ENCODE data around the gene DOK4. TPM values are rescaled to one million over a fixed set of nuclear protein-coding genes. Genes with fewer than 3 reads are reported as not detected.
A peak's percentile ranks its signal among the peaks of the same experiment; 100 is the strongest.

The DOK4 gene
- total RNA-seq, 2 experiments from 2014 or later, result 5.7 to 6.7 TPM

- H3K27me3 Mint-ChIP-seq, result no peaks in the 10 kb centered on the region
- H3K9me3 Mint-ChIP-seq (ENCODE audit: low read depth), result no peaks in the 10 kb centered on the region
- ChIA-PET CTCF (interaction anchor here (0.6 to 2.1 kb wide), 5 partner anchors 11 to 112 kb away, joined by 3 to 8 read pairs (median 6); no protein-coding TSS in a partner anchor), POLR2A (interaction anchor here (0.6 kb wide), 1 partner anchor 59 kb away, joined by 3 read pairs; no protein-coding TSS in a partner anchor)
- peak overlapping the region; percentile 96 for H3K27ac Mint-ChIP-seq
- intact Hi-C loops (cut with DNase I, micrococcal nuclease), result loop anchor here in 1 of 2 experiments (10.0 kb wide), 2 partner anchors 596 to 926 kb away; partner anchors contain the start of genes HERPUD1 and MT2A
- DNase-seq (no peak), ATAC-seq (no peak)
- peaks cover 3% of the 10 kb centered on the region for H3K36me3 Mint-ChIP-seq (ENCODE audit: low read depth)
- peak overlapping the region; percentile 33 for H3K4me3 Mint-ChIP-seq
- peaks cover 57% of the 10 kb centered on the region for H3K4me1 Mint-ChIP-seq
Observed at GRCh38 chr16:57530522-57531252, 44.4 kb upstream of the DOK4 start.

GRCh38 chr16:57530104-57530521 is 43.8 kb upstream of the DOK4 start:
- Mint-ChIP-seq H3K4me3 (peak overlapping the region; percentile 33), H3K27ac (peak overlapping the region; percentile 96)

GRCh38 chr16:57529391-57530103 is 43.3 kb upstream of the DOK4 start:
- H3K36me3 Mint-ChIP-seq (ENCODE audit: low read depth), result peaks cover 3% of the 10 kb centered on the region
- intact Hi-C loops (cut with DNase I, micrococcal nuclease), result loop anchor here in 1 of 2 experiments (10.0 kb wide), 2 partner anchors 595 to 925 kb away; partner anchors contain the start of genes HERPUD1 and MT2A
- peak overlapping the region; percentile 96 for H3K27ac Mint-ChIP-seq
- ATAC-seq (no peak), DNase-seq (peak; percentile 6)
- H3K4me1 Mint-ChIP-seq, result peaks cover 48% of the 10 kb centered on the region
- POLR2A ChIA-PET, result interaction anchor here (0.6 kb wide), 1 partner anchor 60 kb away, joined by 3 read pairs; no protein-coding TSS in a partner anchor
- no peaks in the 10 kb centered on the region for H3K9me3 Mint-ChIP-seq (ENCODE audit: low read depth)
- H3K4me3 Mint-ChIP-seq, result no peak overlapping the region
- no peaks in the 10 kb centered on the region for H3K27me3 Mint-ChIP-seq
- CTCF ChIA-PET, result no interaction called here

More at GRCh38 chr16:57530104-57530521, 43.8 kb upstream of the DOK4 start:
- POLR2A ChIA-PET, result interaction anchor here (0.6 kb wide), 1 partner anchor 60 kb away, joined by 3 read pairs; no protein-coding TSS in a partner anchor
- peaks cover 3% of the 10 kb centered on the region for H3K36me3 Mint-ChIP-seq (ENCODE audit: low read depth)
- CTCF ChIA-PET, result interaction anchor here (1.2 to 1.3 kb wide), 2 partner anchors 40 to 112 kb away, joined by 6 to 7 read pairs; no protein-coding TSS in a partner anchor
- peak; percentile 96 for ATAC-seq
- peak; percentile 85 for DNase-seq
- no peaks in the 10 kb centered on the region for H3K27me3 Mint-ChIP-seq
- H3K4me1 Mint-ChIP-seq, result peaks cover 54% of the 10 kb centered on the region
- H3K9me3 Mint-ChIP-seq (ENCODE audit: low read depth), result no peaks in the 10 kb centered on the region
- intact Hi-C loops (cut with DNase I, micrococcal nuclease), result loop anchor here in 1 of 2 experiments (10.0 kb wide), 2 partner anchors 595 to 925 kb away; partner anchors contain the start of genes HERPUD1 and MT2A

GRCh38 chr16:57528499-57529390 is 42.5 kb upstream of the DOK4 start:
- peaks cover 40% of the 10 kb centered on the region for H3K4me1 Mint-ChIP-seq
- DNase-seq, result no peak
- no peak overlapping the region for H3K27ac Mint-ChIP-seq
- no peaks in the 10 kb centered on the region for H3K9me3 Mint-ChIP-seq (ENCODE audit: low read depth)
- no peak overlapping the region for H3K4me3 Mint-ChIP-seq
- H3K27me3 Mint-ChIP-seq, result no peaks in the 10 kb centered on the region
- no peak for ATAC-seq
- peaks cover 3% of the 10 kb centered on the region for H3K36me3 Mint-ChIP-seq (ENCODE audit: low read depth)
- ChIA-PET CTCF (interaction anchor here (1.0 to 2.1 kb wide), 4 partner anchors 10 to 111 kb away, joined by 3 to 10 read pairs (median 4); no protein-coding TSS in a partner anchor), POLR2A (no interaction called here)
- intact Hi-C loops (cut with DNase I, micrococcal nuclease), result no loop called here

- ChIA-PET CTCF (interaction anchor here (0.6 to 2.1 kb wide), 6 partner anchors 9 to 336 kb away, joined by 3 to 10 read pairs (median 3); no protein-coding TSS in a partner anchor), POLR2A (interaction anchor here (0.7 kb wide), 1 partner anchor 111 kb away, joined by 3 read pairs; no protein-coding TSS in a partner anchor)
- Mint-ChIP-seq H3K4me1 (peaks cover 32% of the 10 kb centered on the region), H3K27ac (no peak overlapping the region), H3K4me3 (no peak overlapping the region), H3K36me3 (ENCODE audit: low read depth) (peaks cover 3% of the 10 kb centered on the region), H3K27me3 (no peaks in the 10 kb centered on the region), H3K9me3 (ENCODE audit: low read depth) (no peaks in the 10 kb centered on the region)
- DNase-seq (no peak), ATAC-seq (no peak)
- intact Hi-C loops (cut with DNase I, micrococcal nuclease), result no loop called here
Observed at GRCh38 chr16:57527610-57528360, 41.5 kb upstream of the DOK4 start.

GRCh38 chr16:57527027-57527426 is 40.7 kb upstream of the DOK4 start:
- ChIA-PET CTCF (interaction anchor here (2.1 kb wide), 1 partner anchor 8 kb away, joined by 10 read pairs; no protein-coding TSS in a partner anchor), POLR2A (no interaction called here)
- H3K36me3 Mint-ChIP-seq (ENCODE audit: low read depth), result peaks cover 3% of the 10 kb centered on the region
- ATAC-seq (no peak), DNase-seq (no peak)
- H3K4me1 Mint-ChIP-seq, result peaks cover 27% of the 10 kb centered on the region
- H3K27ac Mint-ChIP-seq, result no peak overlapping the region
- intact Hi-C loops (cut with DNase I, micrococcal nuclease), result no loop called here
- H3K4me3 Mint-ChIP-seq, result no peak overlapping the region
- no peaks in the 10 kb centered on the region for H3K27me3 Mint-ChIP-seq
- no peaks in the 10 kb centered on the region for H3K9me3 Mint-ChIP-seq (ENCODE audit: low read depth)

GRCh38 chr16:57526498-57526897 is 40.2 kb upstream of the DOK4 start:
- ATAC-seq, result no peak
- Mint-ChIP-seq H3K9me3 (ENCODE audit: low read depth) (no peaks in the 10 kb centered on the region), H3K27me3 (no peaks in the 10 kb centered on the region), H3K27ac (no peak overlapping the region), H3K36me3 (ENCODE audit: low read depth) (peaks cover 3% of the 10 kb centered on the region), H3K4me3 (no peak overlapping the region), H3K4me1 (peaks cover 21% of the 10 kb centered on the region)
- ChIA-PET CTCF (interaction anchor here (1.0 kb wide), 1 partner anchor 16 kb away, joined by 5 read pairs; the partner anchor contains the start of gene ADGRG5), POLR2A (no interaction called here)
- intact Hi-C loops (cut with DNase I, micrococcal nuclease), result no loop called here
- no peak for DNase-seq

GRCh38 chr16:57525761-57526160 is 39.5 kb upstream of the DOK4 start:
- no peaks in the 10 kb centered on the region for H3K9me3 Mint-ChIP-seq (ENCODE audit: low read depth)
- intact Hi-C loops (cut with DNase I, micrococcal nuclease), result no loop called here
- H3K27ac Mint-ChIP-seq, result no peak overlapping the region
- H3K27me3 Mint-ChIP-seq, result no peaks in the 10 kb centered on the region
- ChIA-PET POLR2A (no interaction called here), CTCF (interaction anchor here (1.0 kb wide), 1 partner anchor 17 kb away, joined by 5 read pairs; the partner anchor contains the start of gene ADGRG5)
- no peak for DNase-seq
- peaks cover 14% of the 10 kb centered on the region for H3K4me1 Mint-ChIP-seq
- peaks cover 3% of the 10 kb centered on the region for H3K36me3 Mint-ChIP-seq (ENCODE audit: low read depth)
- no peak for ATAC-seq
- no peak overlapping the region for H3K4me3 Mint-ChIP-seq

GRCh38 chr16:57522960-57523359 is 36.7 kb upstream of the DOK4 start:
- Mint-ChIP-seq H3K4me3 (no peak overlapping the region), H3K27ac (no peak overlapping the region), H3K27me3 (no peaks in the 10 kb centered on the region), H3K4me1 (peaks cover 4% of the 10 kb centered on the region), H3K9me3 (ENCODE audit: low read depth) (no peaks in the 10 kb centered on the region), H3K36me3 (ENCODE audit: low read depth) (peaks cover under 1% of the 10 kb centered on the region)
- intact Hi-C loops (cut with DNase I, micrococcal nuclease), result no loop called here
- DNase-seq (no peak), ATAC-seq (no peak)
- POLR2A ChIA-PET, result no interaction called here
- CTCF ChIA-PET, result interaction anchor here (0.6 to 1.8 kb wide), 8 partner anchors 10 to 105 kb away, joined by 3 to 7 read pairs (median 4); partner anchors contain the start of genes CIAPIN1, COQ9 and POLR2C
